IMR-90 (cell line): Measurements from ENCODE around the gene FGGY.

ENCODE experiments used
- BHLHE40 ChIP-seq: fragments of 150-350 bp; IDR thresholded peaks from 2 replicates; pipeline ENCODE4 v1.6.1; 2016; ENCODE audit warnings: mild to moderate bottlenecking, low read depth, low read length
- CEBPB ChIP-seq: IDR thresholded peaks from 2 replicates; pipeline ENCODE4 v1.6.1; 2012; ENCODE audit warnings: low read depth, low read length, improper control_type of control experiment
- MXI1 ChIP-seq: IDR thresholded peaks from 2 replicates; pipeline ENCODE4 v1.6.1; 2012; ENCODE audit warnings: low read depth, mild to moderate bottlenecking, low read length, moderate library complexity, borderline replicate concordance
- POLR2A ChIP-seq: IDR thresholded peaks from 2 replicates; pipeline ENCODE4 v1.6.1; 2012; ENCODE audit warnings: mild to moderate bottlenecking, low read depth, low read length
- RAD21 ChIP-seq: IDR thresholded peaks from 2 replicates; pipeline ENCODE4 v1.6.1; 2012; ENCODE audit warnings: low read length, improper control_type of control experiment
- RFX5 ChIP-seq: IDR thresholded peaks from 2 replicates; pipeline ENCODE4 v1.8.0; 2012; ENCODE audit warnings: low read depth, mild to moderate bottlenecking, low read length, moderate library complexity
- SMC3 ChIP-seq: fragments of 150-350 bp; IDR thresholded peaks from 2 replicates; pipeline ENCODE4 v1.6.1; 2016; ENCODE audit warnings: low read depth, mild to moderate bottlenecking, antibody characterized with exemption, low read length, moderate library complexity
- TF ChIP-seq, protein P1 (sequence below): conservative IDR thresholded peaks from 2 replicates; pipeline ENCODE4 v1.5.1; 2012; ENCODE audit warnings: mild to moderate bottlenecking, low read depth, low read length, improper control_type of control experiment
- TF ChIP-seq, protein P2 (sequence below): fragments of 150-350 bp; IDR thresholded peaks from 2 replicates; pipeline ENCODE4 v1.6.1; 2016; ENCODE audit warnings: low read depth, mild to moderate bottlenecking, low read length, moderate library complexity, borderline replicate concordance
- TF ChIP-seq, protein P3 (sequence below): fragments of 150-350 bp; IDR thresholded peaks from 2 replicates; pipeline ENCODE4 v1.6.1; 2017; ENCODE audit warnings: mild to moderate bottlenecking, antibody characterized with exemption, low read length, low read depth

DNA sequence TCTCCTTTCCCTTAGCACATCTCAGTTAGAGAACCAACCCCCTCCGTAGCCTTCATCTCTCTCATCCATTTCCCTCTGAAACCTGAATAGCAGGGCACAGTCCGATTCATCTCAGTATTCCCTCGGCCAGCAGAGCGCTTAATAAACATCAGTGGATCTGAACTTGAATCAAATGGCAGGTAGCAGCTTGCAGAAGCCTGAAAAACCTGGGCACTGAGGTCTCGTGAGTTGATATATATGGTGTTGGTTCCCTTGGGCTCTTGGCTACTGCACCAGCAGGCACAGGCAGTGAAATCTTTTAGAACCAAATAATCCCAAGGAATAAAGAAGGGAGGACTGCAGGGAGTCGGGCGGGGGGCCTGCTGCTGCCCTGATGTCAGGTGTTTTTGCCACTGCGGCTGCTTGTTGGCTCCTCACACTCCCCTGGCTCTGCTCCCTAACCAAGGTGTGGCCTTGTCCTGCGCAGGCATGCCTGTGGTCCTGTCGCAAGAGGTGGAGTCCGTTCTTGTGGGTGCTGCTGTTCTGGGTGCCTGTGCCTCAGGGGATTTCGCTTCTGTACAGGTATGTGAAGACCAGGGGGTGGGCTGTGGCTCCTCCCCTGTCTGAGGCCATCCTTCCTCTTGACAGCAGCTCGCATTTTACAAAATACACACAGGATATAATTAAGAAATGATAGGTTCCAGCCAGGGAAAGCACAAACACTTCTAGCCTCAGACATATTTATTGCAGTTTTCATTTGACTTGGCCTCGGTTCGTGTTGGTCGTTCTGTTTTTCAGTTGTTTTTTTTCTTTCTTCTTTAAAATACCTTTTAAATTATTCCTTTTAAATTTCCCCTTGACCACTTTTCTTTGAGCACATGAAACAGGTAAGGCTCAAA is 376.9 kb downstream of the FGGY start:
- TF ChIP-seq POLR2A: no peak
- TF ChIP-seq, protein P1, sequence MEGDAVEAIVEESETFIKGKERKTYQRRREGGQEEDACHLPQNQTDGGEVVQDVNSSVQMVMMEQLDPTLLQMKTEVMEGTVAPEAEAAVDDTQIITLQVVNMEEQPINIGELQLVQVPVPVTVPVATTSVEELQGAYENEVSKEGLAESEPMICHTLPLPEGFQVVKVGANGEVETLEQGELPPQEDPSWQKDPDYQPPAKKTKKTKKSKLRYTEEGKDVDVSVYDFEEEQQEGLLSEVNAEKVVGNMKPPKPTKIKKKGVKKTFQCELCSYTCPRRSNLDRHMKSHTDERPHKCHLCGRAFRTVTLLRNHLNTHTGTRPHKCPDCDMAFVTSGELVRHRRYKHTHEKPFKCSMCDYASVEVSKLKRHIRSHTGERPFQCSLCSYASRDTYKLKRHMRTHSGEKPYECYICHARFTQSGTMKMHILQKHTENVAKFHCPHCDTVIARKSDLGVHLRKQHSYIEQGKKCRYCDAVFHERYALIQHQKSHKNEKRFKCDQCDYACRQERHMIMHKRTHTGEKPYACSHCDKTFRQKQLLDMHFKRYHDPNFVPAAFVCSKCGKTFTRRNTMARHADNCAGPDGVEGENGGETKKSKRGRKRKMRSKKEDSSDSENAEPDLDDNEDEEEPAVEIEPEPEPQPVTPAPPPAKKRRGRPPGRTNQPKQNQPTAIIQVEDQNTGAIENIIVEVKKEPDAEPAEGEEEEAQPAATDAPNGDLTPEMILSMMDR: no peak
- TF ChIP-seq, protein P2, sequence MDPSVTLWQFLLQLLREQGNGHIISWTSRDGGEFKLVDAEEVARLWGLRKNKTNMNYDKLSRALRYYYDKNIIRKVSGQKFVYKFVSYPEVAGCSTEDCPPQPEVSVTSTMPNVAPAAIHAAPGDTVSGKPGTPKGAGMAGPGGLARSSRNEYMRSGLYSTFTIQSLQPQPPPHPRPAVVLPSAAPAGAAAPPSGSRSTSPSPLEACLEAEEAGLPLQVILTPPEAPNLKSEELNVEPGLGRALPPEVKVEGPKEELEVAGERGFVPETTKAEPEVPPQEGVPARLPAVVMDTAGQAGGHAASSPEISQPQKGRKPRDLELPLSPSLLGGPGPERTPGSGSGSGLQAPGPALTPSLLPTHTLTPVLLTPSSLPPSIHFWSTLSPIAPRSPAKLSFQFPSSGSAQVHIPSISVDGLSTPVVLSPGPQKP: no peak
- TF ChIP-seq, protein P3, sequence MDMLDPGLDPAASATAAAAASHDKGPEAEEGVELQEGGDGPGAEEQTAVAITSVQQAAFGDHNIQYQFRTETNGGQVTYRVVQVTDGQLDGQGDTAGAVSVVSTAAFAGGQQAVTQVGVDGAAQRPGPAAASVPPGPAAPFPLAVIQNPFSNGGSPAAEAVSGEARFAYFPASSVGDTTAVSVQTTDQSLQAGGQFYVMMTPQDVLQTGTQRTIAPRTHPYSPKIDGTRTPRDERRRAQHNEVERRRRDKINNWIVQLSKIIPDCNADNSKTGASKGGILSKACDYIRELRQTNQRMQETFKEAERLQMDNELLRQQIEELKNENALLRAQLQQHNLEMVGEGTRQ: no peak
- TF ChIP-seq MXI1: no peak
- TF ChIP-seq CEBPB: no peak
- TF ChIP-seq BHLHE40: no peak
- no peak for TF ChIP-seq RAD21
- TF ChIP-seq SMC3: no peak
- TF ChIP-seq RFX5: no peak
